H9 (cell line): Measurements from ENCODE around the gene UTP11. TPM values are rescaled to one million over a fixed set of nuclear protein-coding genes. Genes with fewer than 3 reads are reported as not detected.

Experiments used
- DNase-seq: peaks from one replicate; pipeline ENCODE4 v3.0.0-alpha.2; 2017
- H2AFZ ChIP-seq: one replicate; pipeline ENCODE4 v1.6.1; 2013; ENCODE audit warnings: mild to moderate bottlenecking, low read length, control low read depth, moderate library complexity
- H2AK5ac ChIP-seq: 2 replicates; pipeline ENCODE4 v1.6.1; 2013; ENCODE audit warnings: low read length, control low read depth, mixed read lengths; ENCODE audit not compliant: insufficient read length
- H2BK120ac ChIP-seq: one replicate; pipeline ENCODE4 v1.6.1; 2013; ENCODE audit warnings: low read depth, mild to moderate bottlenecking, low read length, control low read depth, inconsistent platforms; ENCODE audit not compliant: poor library complexity, severe bottlenecking
- H2BK12ac ChIP-seq: 2 replicates; pipeline ENCODE4 v1.6.1; 2013; ENCODE audit warnings: low read length, control low read depth, mixed read lengths, low read depth; ENCODE audit not compliant: insufficient read length
- H2BK15ac ChIP-seq: 2 replicates; pipeline ENCODE4 v1.6.1; 2013; ENCODE audit warnings: low read depth, low read length, control low read depth
- H2BK20ac ChIP-seq: one replicate; pipeline ENCODE4 v1.6.1; 2013; ENCODE audit warnings: low read depth, mild to moderate bottlenecking, low read length, control low read depth, inconsistent platforms; ENCODE audit not compliant: poor library complexity, severe bottlenecking
- H2BK5ac ChIP-seq: 2 replicates; pipeline ENCODE4 v1.6.1; 2013; ENCODE audit warnings: low read length, control low read depth, mixed read lengths; ENCODE audit not compliant: insufficient read length
- H3K14ac ChIP-seq: 2 replicates; pipeline ENCODE4 v1.6.1; 2013; ENCODE audit warnings: low read length, control low read depth; ENCODE audit not compliant: insufficient read depth
- H3K18ac ChIP-seq: 2 replicates; pipeline ENCODE4 v1.6.1; 2013; ENCODE audit warnings: low read depth, mild to moderate bottlenecking, mixed read lengths, low read length, control low read depth; ENCODE audit not compliant: insufficient read length
- H3K23ac ChIP-seq: 2 replicates; pipeline ENCODE4 v1.6.1; 2013; ENCODE audit warnings: low read length, control low read depth, mixed read lengths, low read depth; ENCODE audit not compliant: insufficient read length
- H3K23me2 ChIP-seq: 2 replicates; pipeline ENCODE4 v1.6.1; 2013; ENCODE audit warnings: low read depth, mild to moderate bottlenecking, mixed read lengths, low read length, control low read depth; ENCODE audit not compliant: insufficient read length, poor library complexity, severe bottlenecking
- H3K27ac ChIP-seq: 2 replicates; pipeline ENCODE4 v1.5.1; 2013; ENCODE audit warnings: low read length, control low read depth, mixed read lengths, low read depth; ENCODE audit not compliant: insufficient read length
- H3K27me3 ChIP-seq: 2 replicates; pipeline ENCODE4 v1.6.1; 2013; ENCODE audit warnings: low read length, control low read depth, inconsistent platforms; ENCODE audit not compliant: insufficient read depth
- H3K4ac ChIP-seq: 2 replicates; pipeline ENCODE4 v1.6.1; 2013; ENCODE audit warnings: low read depth, mild to moderate bottlenecking, control low read depth, inconsistent platforms, low read length, moderate library complexity
- H3K4me1 ChIP-seq: 2 replicates; pipeline ENCODE4 v1.6.1; 2013; ENCODE audit warnings: low read length, control low read depth, inconsistent platforms; ENCODE audit not compliant: insufficient read depth
- H3K4me2 ChIP-seq: 2 replicates; pipeline ENCODE4 v1.6.1; 2013; ENCODE audit warnings: low read length, control low read depth, mixed read lengths; ENCODE audit not compliant: insufficient read length, insufficient read depth
- H3K56ac ChIP-seq: 2 replicates; pipeline ENCODE4 v1.6.1; 2013; ENCODE audit warnings: low read depth, mild to moderate bottlenecking, mixed read lengths, low read length, control low read depth; ENCODE audit not compliant: insufficient read length
- H3K79me1 ChIP-seq: 2 replicates; pipeline ENCODE4 v1.6.1; 2013; ENCODE audit warnings: low read depth, mild to moderate bottlenecking, moderate library complexity, low read length, control low read depth, inconsistent platforms; ENCODE audit not compliant: insufficient read depth, poor library complexity, severe bottlenecking
- H3K79me2 ChIP-seq: 2 replicates; pipeline ENCODE4 v1.6.1; 2013; ENCODE audit warnings: low read length, control low read depth, inconsistent platforms; ENCODE audit not compliant: insufficient read depth
- H3K9ac ChIP-seq: 2 replicates; pipeline ENCODE4 v1.6.1; 2013; ENCODE audit warnings: low read length, control low read depth, mixed read lengths; ENCODE audit not compliant: insufficient read length; ENCODE audit errors: extremely low read depth
- H3K9me3 ChIP-seq: one replicate; pipeline ENCODE4 v1.6.1; 2013; ENCODE audit warnings: low read depth, low read length, inconsistent platforms; ENCODE audit not compliant: control insufficient read depth
- H3T11ph ChIP-seq: one replicate; pipeline ENCODE4 v1.6.1; 2013; ENCODE audit warnings: mild to moderate bottlenecking, low read length, control low read depth, inconsistent platforms
- H4K20me1 ChIP-seq: one replicate; pipeline ENCODE4 v1.6.1; 2013; ENCODE audit not compliant: control insufficient read depth, insufficient read length, insufficient read depth
- H4K5ac ChIP-seq: 2 replicates; pipeline ENCODE4 v1.6.1; 2013; ENCODE audit warnings: low read depth, mild to moderate bottlenecking, mixed read lengths, low read length, control low read depth; ENCODE audit not compliant: insufficient read length
- H4K8ac ChIP-seq: replicated peaks from 2 replicates; pipeline ENCODE4 v1.6.1; 2013; ENCODE audit warnings: low read length, control low read depth, mixed read lengths, low read depth; ENCODE audit not compliant: insufficient read length
- H4K91ac ChIP-seq: 2 replicates; pipeline ENCODE4 v1.6.1; 2013; ENCODE audit warnings: low read depth, mild to moderate bottlenecking, moderate library complexity, mixed read lengths, low read length, control low read depth; ENCODE audit not compliant: insufficient read length
- H3K27ac Mint-ChIP-seq, 3 experiments: 2 replicates in 2 of 3; 3 replicates in 1 of 3; pipeline ENCODE4 v1.8.0; 2020 to 2021; ENCODE audit warnings: mixed read lengths in 3 of 3, mild to moderate bottlenecking in 1 of 3, moderate library complexity in 1 of 3
- H3K27me3 Mint-ChIP-seq: 2 replicates; pipeline ENCODE4 v1.8.0; 2021; ENCODE audit warnings: low read depth, mild to moderate bottlenecking, moderate library complexity, mixed read lengths
- H3K36me3 Mint-ChIP-seq, 3 experiments: 2 replicates in 2 of 3; 3 replicates in 1 of 3; pipeline ENCODE4 v1.8.0; 2020 to 2021; ENCODE audit warnings: low read depth in 3 of 3, mixed read lengths in 3 of 3; ENCODE audit not compliant: insufficient read depth in 1 of 3
- H3K4me1 Mint-ChIP-seq, 2 experiments: 2 replicates each; pipeline ENCODE4 v1.8.0; 2020; ENCODE audit warnings: mixed read lengths in 2 of 2
- H3K4me3 Mint-ChIP-seq, 2 experiments: 2 replicates in 1 of 2; 3 replicates in 1 of 2; pipeline ENCODE4 v1.8.0; 2020 to 2021; ENCODE audit warnings: mild to moderate bottlenecking in 2 of 2, mixed read lengths in 2 of 2, moderate library complexity in 1 of 2
- H3K9me3 Mint-ChIP-seq, 2 experiments: 2 replicates in 1 of 2; 3 replicates in 1 of 2; pipeline ENCODE4 v1.8.0; 2020; ENCODE audit warnings: mild to moderate bottlenecking in 2 of 2, mixed read lengths in 2 of 2, moderate library complexity in 1 of 2
- CTCF ChIP-seq: fragments of 200-600 bp; sonication (generic); conservative IDR thresholded peaks from 3 replicates; pipeline ENCODE4 v1.8.0; 2021; ENCODE audit warnings: antibody characterized with exemption, mild to moderate bottlenecking
- WGBS: extraction: QIAGEN DNeasy Blood & Tissue Kit; methylation state at CpG from one replicate; pipeline ENCODE4 v1.1.7; 2013; ENCODE audit warnings: missing lambda C conversion rate, low lambda C conversion rate, mixed read lengths; ENCODE audit not compliant: insufficient read length; ENCODE audit errors: extremely low coverage; 5-methylcytosine and 5-hydroxymethylcytosine counted together
- total RNA-seq: library from RNA; stranded (reverse); gene quantifications from 2 replicates; pipeline ENCODE4 v1.2.1, GENCODE V29; 2021

The UTP11 gene
- total RNA-seq, 1 experiment from 2014 or later = 63.1 TPM

GRCh38 chr1:38061883-38062328 is 49.4 kb downstream of the UTP11 start:
- TF ChIP-seq CTCF = no peak
- no CpG with 5 or more reads among the region's 7 CpGs for whole genome bisulfite sequencing

More at GRCh38 chr1:38061883-38062328, 49.4 kb downstream of the UTP11 start:
- Histone ChIP-seq H2BK15ac (no peak overlapping the region), H4K5ac (no peak overlapping the region), H3K9me3 (no peaks in the 10 kb centered on the region), H3K9ac (no peak overlapping the region), H3K4me1 (peaks cover 2% of the 10 kb centered on the region; the same call in 1 of the 2 replicates), H3K23ac (no peak overlapping the region), H2BK120ac (no peak overlapping the region), H3K27ac (no peak overlapping the region), H2BK5ac (no peak overlapping the region), H4K20me1 (no peaks in the 10 kb centered on the region), H3K56ac (no peak overlapping the region), H2AK5ac (no peak overlapping the region), H2AFZ (no peak overlapping the region), H4K91ac (no peak overlapping the region), H3K4me2 (no peak overlapping the region), H2BK12ac (no peak overlapping the region), H3K18ac (no peak overlapping the region), H3K27me3 (no peaks in the 10 kb centered on the region), H3T11ph (no peak overlapping the region), H3K79me1 (no peaks in the 10 kb centered on the region), H4K8ac (no peak overlapping the region), H3K23me2 (no peaks in the 10 kb centered on the region), H3K79me2 (no peaks in the 10 kb centered on the region), H3K4ac (no peak overlapping the region), H3K14ac (no peak overlapping the region; the same call in 1 of the 2 replicates), H2BK20ac (no peak overlapping the region)
- Mint-ChIP-seq H3K4me3 (no peak overlapping the region), H3K4me1 (peaks cover 34 to 45% of the 10 kb centered on the region in 2 experiments), H3K9me3 (peaks cover 0 to 3% of the 10 kb centered on the region in 2 experiments; a peak in 1 of 5 replicates), H3K27ac (no peak overlapping the region), H3K27me3 (peaks cover 10% of the 10 kb centered on the region), H3K36me3 (peaks cover 0 to 9% (median 0%) of the 10 kb centered on the region in 3 experiments; a peak in 4 of 7 replicates)
- DNase-seq = no peak
